Suppressor macrophage treated with lipopolysaccharide for 4 hours (primary cell): ENCODE measurements around the gene CCDC157.
"Not testable (repeated sequence)": the region's sequence is repeated elsewhere in the genome, so short reads cannot be mapped to it uniquely, and the experiment has no call there.

ENCODE experiments used
- DNase-seq: peaks from one replicate; pipeline ENCODE4 v3.0.0-alpha.2; 2020

CCDC157 gene

GRCh38 chr22:30392661-30393321 is 36.0 kb downstream of the CCDC157 start:
- DNase-seq: no peak

GRCh38 chr22:30393322-30393680 is 36.5 kb downstream of the CCDC157 start:
- DNase-seq: no peak

- DNase-seq: no peak
These were observed 37.1 kb downstream of the CCDC157 start for GRCh38 chr22:30393885-30394284.

- peak; percentile 46 for DNase-seq
These were observed 40.3 kb downstream of the CCDC157 start, which contains the start of gene SEC14L2 for GRCh38 chr22:30396871-30397655. Gene SEC14L2, plus strand, starts transcription at chr22:30397018. Its CDS starts 99 bp downstream, at chr22:30397117.

- DNase-seq: no peak
These were observed 41.1 kb downstream of the CCDC157 start for GRCh38 chr22:30397656-30398635.

GRCh38 chr22:30398685-30399680 is 42.2 kb downstream of the CCDC157 start:
- DNase-seq: no peak

GRCh38 chr22:30399718-30400117 is 42.9 kb downstream of the CCDC157 start:
- DNase-seq: no peak

GRCh38 chr22:30400159-30400558 is 43.4 kb downstream of the CCDC157 start:
- no peak for DNase-seq

- DNase-seq: not testable (repeated sequence)
These were observed 44.2 kb downstream of the CCDC157 start for GRCh38 chr22:30401024-30401423.

- DNase-seq: no peak
These were observed 45.4 kb downstream of the CCDC157 start for GRCh38 chr22:30402028-30402765.

GRCh38 chr22:30402766-30403104 is 45.9 kb downstream of the CCDC157 start:
- not testable (repeated sequence) for DNase-seq

- DNase-seq: no peak
These were observed 47.5 kb downstream of the CCDC157 start for GRCh38 chr22:30404307-30404706.

GRCh38 chr22:30405731-30406130 is 48.9 kb downstream of the CCDC157 start:
- no peak for DNase-seq

- DNase-seq: no peak
These were observed 49.6 kb downstream of the CCDC157 start for GRCh38 chr22:30406400-30406799.

- no peak for DNase-seq
These were observed 51.7 kb downstream of the CCDC157 start for GRCh38 chr22:30408388-30409102.

- no peak for DNase-seq
These were observed 55.0 kb downstream of the CCDC157 start for GRCh38 chr22:30411780-30412179.

GRCh38 chr22:30413001-30413400 is 56.2 kb downstream of the CCDC157 start:
- no peak for DNase-seq

- no peak for DNase-seq
These were observed 57.1 kb downstream of the CCDC157 start for GRCh38 chr22:30413745-30414524.

GRCh38 chr22:30414525-30415047 is 57.8 kb downstream of the CCDC157 start:
- no peak for DNase-seq
